GM18520 (cell line): ENCODE data around the gene TCAP.

Source experiments
- ATAC-seq: cut with Tn5 transposase; IDR thresholded peaks from one replicate; pipeline ENCODE4 v1.9.1; 2021; ENCODE audit not compliant: unreplicated experiment

TCAP gene, protein sequence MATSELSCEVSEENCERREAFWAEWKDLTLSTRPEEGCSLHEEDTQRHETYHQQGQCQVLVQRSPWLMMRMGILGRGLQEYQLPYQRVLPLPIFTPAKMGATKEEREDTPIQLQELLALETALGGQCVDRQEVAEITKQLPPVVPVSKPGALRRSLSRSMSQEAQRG

GRCh38 chr17:39664581-39665561 lies at the start of gene TCAP:
Gene TCAP, plus strand, starts transcription at chr17:39665349. Its CDS starts 11 bp downstream, at chr17:39665360.
- ATAC-seq: no peak

- no peak for ATAC-seq
Measured at GRCh38 chr17:39615434-39615833, 49.7 kb upstream of the TCAP start.

- ATAC-seq: no peak
Measured at GRCh38 chr17:39617100-39617445, 48.1 kb upstream of the TCAP start.

DNA sequence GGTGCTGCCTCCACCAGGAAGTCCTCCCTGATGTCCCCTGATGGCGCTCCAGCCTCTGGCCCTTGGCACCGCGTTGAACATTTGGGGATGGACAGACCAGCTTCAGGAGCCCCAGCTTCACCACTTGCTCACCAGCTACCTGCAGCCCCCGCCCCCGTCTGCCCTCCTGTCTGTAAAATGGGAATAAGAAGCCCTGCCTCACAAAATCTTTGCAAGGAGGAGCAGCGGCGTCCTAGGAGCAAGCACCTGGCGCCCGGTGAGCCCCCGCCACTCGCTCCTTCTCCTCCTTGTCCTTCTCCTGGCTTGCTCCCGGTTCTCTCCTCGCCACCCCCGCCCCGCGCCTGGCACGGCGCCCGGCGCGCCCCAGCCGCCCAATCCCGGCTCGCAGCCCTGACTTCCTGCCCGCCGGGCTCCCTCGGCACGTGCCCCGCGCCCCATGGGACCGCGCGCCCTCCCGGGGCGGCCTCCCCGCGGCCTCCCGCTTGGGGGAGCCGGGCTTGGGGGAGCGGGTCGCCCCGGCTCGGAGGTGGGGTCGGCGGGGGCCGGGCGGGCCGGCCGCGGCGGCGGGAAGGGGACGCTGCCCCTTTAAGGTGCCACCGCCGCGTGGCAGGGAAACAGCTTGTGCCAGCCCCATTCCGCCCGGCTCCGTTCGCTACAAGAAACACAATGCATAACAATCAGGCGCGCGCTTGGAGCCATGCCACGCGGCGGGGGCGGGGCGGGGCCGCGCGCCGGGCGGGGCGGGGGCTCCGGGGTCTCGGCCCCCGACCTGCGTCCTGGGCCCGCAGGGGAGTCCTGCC lies 47.5 kb upstream of the TCAP start:
- no peak for ATAC-seq

- ATAC-seq: no peak
Measured at GRCh38 chr17:39618246-39618913, 46.8 kb upstream of the TCAP start.

- ATAC-seq: no peak
Measured at GRCh38 chr17:39618956-39619785, 46.0 kb upstream of the TCAP start.

- no peak for ATAC-seq
Measured at GRCh38 chr17:39619786-39620101, 45.4 kb upstream of the TCAP start.

GRCh38 chr17:39621523-39622379 lies 43.4 kb upstream of the TCAP start:
- ATAC-seq: peak; percentile 54

DNA sequence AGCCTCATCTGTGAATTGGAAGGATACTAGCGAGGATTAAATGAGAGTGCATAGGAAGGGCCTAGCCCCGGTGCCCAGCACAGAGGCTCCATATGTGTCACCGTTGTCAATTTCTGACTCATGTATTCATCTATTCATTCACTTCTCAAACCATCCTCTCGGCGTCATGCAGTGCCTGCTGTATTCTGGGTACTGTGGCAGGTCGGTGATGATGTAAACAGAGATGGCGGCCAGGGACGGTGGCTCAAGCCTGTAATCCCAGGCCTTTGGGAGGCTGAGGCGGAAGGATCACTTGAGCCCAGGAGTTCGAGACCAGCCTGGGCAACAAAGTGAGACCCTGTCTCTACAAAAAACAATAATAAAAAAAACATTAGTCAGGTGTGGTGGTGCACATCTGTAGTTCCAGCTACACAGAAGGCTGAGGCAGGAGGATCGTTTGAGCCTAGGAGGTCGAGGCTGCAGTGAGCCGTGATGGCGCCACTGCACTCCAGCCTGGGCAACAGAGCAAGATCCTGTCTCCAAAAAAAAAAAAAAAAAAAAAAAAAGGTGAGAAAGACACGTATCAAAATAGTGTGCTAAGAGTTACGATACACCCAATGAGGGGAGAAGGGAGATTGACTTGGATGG lies 42.7 kb upstream of the TCAP start:
- ATAC-seq: peak; percentile 39

- no peak for ATAC-seq
Measured at GRCh38 chr17:39623356-39623950, 41.7 kb upstream of the TCAP start.

GRCh38 chr17:39624313-39624712 lies 40.8 kb upstream of the TCAP start:
- no peak for ATAC-seq

GRCh38 chr17:39625198-39625785 lies 39.9 kb upstream of the TCAP start:
- ATAC-seq: no peak

- no peak for ATAC-seq
Measured at GRCh38 chr17:39626171-39627046, 38.7 kb upstream of the TCAP start, which contains the start of gene PPP1R1B. Gene PPP1R1B, plus strand, starts transcription at chr17:39626952. Its CDS starts 441 bp downstream, at chr17:39627393.

GRCh38 chr17:39627047-39627711 lies 38.0 kb upstream of the TCAP start:
- no peak for ATAC-seq

- no peak for ATAC-seq
Measured at GRCh38 chr17:39627712-39628516, 37.2 kb upstream of the TCAP start.
